ENCODE measurements around the gene HOXC12. TPM values are rescaled to one million over a fixed set of nuclear protein-coding genes. Genes with fewer than 3 reads are reported as not detected.
A peak's percentile ranks its signal among the peaks of the same experiment; 100 is the strongest.

The HOXC12 gene
- 0.05 and 0.06 TPM in 2 replicates for polyA plus RNA-seq (2011; rRNA removed)
- 0.09 and 0.10 TPM in 2 replicates for polyA minus RNA-seq (2011; rRNA and poly(A)+ RNA removed)

GRCh38 chr12:53954694-53955035, at the start of gene HOXC12:
HOXC12 (plus strand) TSS chr12:53954903; CDS start chr12:53954930, 27 bp downstream.
- TF ChIP-seq CTCF (IDR thresholded peaks at IDR 0.05; ENCODE audit: insufficient read depth, low read depth, low read length) = no peak
- ChIA-PET POLR2A (interaction anchor here (0.7 kb wide), 1 partner anchor 14 kb away, joined by 8 read pairs; no protein-coding TSS in a partner anchor), CTCF (interaction anchor here (0.7 kb wide), 1 partner anchor 29 kb away, joined by 3 read pairs; no protein-coding TSS in a partner anchor)
- Histone ChIP-seq H3K27me3 (ENCODE audit: control insufficient read depth, insufficient read depth, low read length) (peaks cover 60% of the 10 kb centered on the region), H3K4me3 (ENCODE audit: low read depth, low read length) (0 out of 2 replicates have a peak within 1 kb of the TSS, but pooled peaks have one; percentile 1), H3K36me3 (ENCODE audit: control insufficient read depth, insufficient read depth, low read length) (no peaks in the 10 kb centered on the region)
- no peak for DNase-seq (ENCODE audit: low read depth)

GRCh38 chr12:53907103-53907502, 47.6 kb upstream of the HOXC12 start:
- H3K36me3 ChIP-seq (ENCODE audit: control insufficient read depth, insufficient read depth, low read length) = no peaks in the 10 kb centered on the region
- peaks cover 17% of the 10 kb centered on the region for H3K27me3 ChIP-seq (ENCODE audit: control insufficient read depth, insufficient read depth, low read length)
- TF ChIP-seq CTCF (IDR thresholded peaks at IDR 0.05; ENCODE audit: insufficient read depth, low read depth, low read length) = no peak
- H3K4me3 ChIP-seq (ENCODE audit: low read depth, low read length) = no peak overlapping the region
- no peak for DNase-seq (ENCODE audit: low read depth)
- CTCF ChIA-PET = no interaction called here
- POLR2A ChIA-PET = no interaction called here

- DNase-seq (ENCODE audit: low read depth) = no peak
- ChIA-PET POLR2A (no interaction called here), CTCF (interaction anchor here (0.6 kb wide), 1 partner anchor 15 kb away, joined by 3 read pairs; no protein-coding TSS in a partner anchor)
- no peak for TF ChIP-seq CTCF (IDR thresholded peaks at IDR 0.05; ENCODE audit: insufficient read depth, low read depth, low read length)
- Histone ChIP-seq H3K4me3 (ENCODE audit: low read depth, low read length) (no peak overlapping the region), H3K36me3 (ENCODE audit: control insufficient read depth, insufficient read depth, low read length) (no peaks in the 10 kb centered on the region), H3K27me3 (ENCODE audit: control insufficient read depth, insufficient read depth, low read length) (peaks cover 10% of the 10 kb centered on the region; the same call in 1 of the 2 replicates)
These were observed 37.7 kb upstream of the HOXC12 start for GRCh38 chr12:53916788-53917655.

GRCh38 chr12:53924521-53925405, 29.9 kb upstream of the HOXC12 start:
- TF ChIP-seq CTCF (IDR thresholded peaks at IDR 0.05; ENCODE audit: insufficient read depth, low read depth, low read length) = no peak
- Histone ChIP-seq H3K4me3 (ENCODE audit: low read depth, low read length) (no peak overlapping the region), H3K36me3 (ENCODE audit: control insufficient read depth, insufficient read depth, low read length) (no peaks in the 10 kb centered on the region), H3K27me3 (ENCODE audit: control insufficient read depth, insufficient read depth, low read length) (peaks cover 49% of the 10 kb centered on the region)
- no peak for DNase-seq (ENCODE audit: low read depth)
- ChIA-PET POLR2A (no interaction called here), CTCF (interaction anchor here (1.0 kb wide), 1 partner anchor 9 kb away, joined by 3 read pairs; no protein-coding TSS in a partner anchor)

Measured in BJ (cell line).